Spleen (tissue), 7 donors: ENCODE results near the gene AGK.

Experiments used
- POLR2AphosphoS5 ChIP-seq, 3 donors: sonication (generic); formaldehyde crosslinking; IDR thresholded peaks; one replicate each; pipeline ENCODE4 v1.5.1; 2017; ENCODE audit warnings: antibody characterized with exemption in 3 of 3
- TF ChIP-seq, protein P1 (sequence below), 11 experiments: fragments of 200-600 bp in 7 of 11; fragments of 450-650 bp in 4 of 11; sonication (generic) in 4 of 11; IDR thresholded peaks in 8 of 11; conservative IDR thresholded peaks in 3 of 11; 1 replicate in 7 of 11; 2 replicates in 4 of 11; pipeline versions ENCODE4 v1.4.0 to v1.8.0; 2016 to 2021; ENCODE audit warnings: antibody characterized with exemption in 11 of 11, inconsistent platforms in 4 of 11, mild to moderate bottlenecking in 1 of 11
- donor health status: DM: no; HTN: no; CAD: no; lungs with moderate emphysema.
- donor health status: DM: no; HTN: no; CAD: no.
- donor health status: DM: no; HTN: no; CAD: no.

DNA sequence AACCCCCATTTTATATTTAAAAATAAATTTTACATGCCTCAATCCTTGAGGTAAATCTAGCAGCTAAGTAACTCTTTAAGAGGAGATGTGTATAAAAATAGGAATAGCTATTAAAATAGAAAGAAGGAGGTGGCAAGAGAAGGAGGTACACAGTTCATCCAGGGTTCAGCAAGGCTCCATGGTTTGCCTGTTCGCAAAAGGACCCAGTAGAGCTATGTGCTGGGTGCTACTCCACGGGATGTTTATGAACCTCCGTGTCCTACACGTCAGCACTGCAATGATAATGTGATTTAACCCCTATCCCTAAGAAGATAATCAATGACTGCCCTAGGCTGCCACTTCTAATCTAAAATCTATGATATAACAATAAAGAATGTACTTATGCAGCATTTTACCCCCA lies 151.7 kb downstream of the AGK start:
- TF ChIP-seq, protein P1, sequence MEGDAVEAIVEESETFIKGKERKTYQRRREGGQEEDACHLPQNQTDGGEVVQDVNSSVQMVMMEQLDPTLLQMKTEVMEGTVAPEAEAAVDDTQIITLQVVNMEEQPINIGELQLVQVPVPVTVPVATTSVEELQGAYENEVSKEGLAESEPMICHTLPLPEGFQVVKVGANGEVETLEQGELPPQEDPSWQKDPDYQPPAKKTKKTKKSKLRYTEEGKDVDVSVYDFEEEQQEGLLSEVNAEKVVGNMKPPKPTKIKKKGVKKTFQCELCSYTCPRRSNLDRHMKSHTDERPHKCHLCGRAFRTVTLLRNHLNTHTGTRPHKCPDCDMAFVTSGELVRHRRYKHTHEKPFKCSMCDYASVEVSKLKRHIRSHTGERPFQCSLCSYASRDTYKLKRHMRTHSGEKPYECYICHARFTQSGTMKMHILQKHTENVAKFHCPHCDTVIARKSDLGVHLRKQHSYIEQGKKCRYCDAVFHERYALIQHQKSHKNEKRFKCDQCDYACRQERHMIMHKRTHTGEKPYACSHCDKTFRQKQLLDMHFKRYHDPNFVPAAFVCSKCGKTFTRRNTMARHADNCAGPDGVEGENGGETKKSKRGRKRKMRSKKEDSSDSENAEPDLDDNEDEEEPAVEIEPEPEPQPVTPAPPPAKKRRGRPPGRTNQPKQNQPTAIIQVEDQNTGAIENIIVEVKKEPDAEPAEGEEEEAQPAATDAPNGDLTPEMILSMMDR (IDR thresholded peaks at IDR 0.05 in 8 of 11, conservative IDR thresholded peaks at IDR 0.05 in 3 of 11), result no peak
- TF ChIP-seq POLR2AphosphoS5 (IDR thresholded peaks at IDR 0.05), result no peak
